Liver (tissue), 9 donors: ENCODE results near the gene C1orf21. TPM values are rescaled to one million over a fixed set of nuclear protein-coding genes. Genes with fewer than 3 reads are reported as not detected.
A peak's percentile ranks its signal among the peaks of the same experiment; 100 is the strongest.

ENCODE experiments used
- DNase-seq: peaks from one replicate; pipeline ENCODE4 v3.0.0-alpha.2; 2017; ENCODE audit warnings: low spot score
- H3K27ac ChIP-seq, 2 donors: one replicate each; pipeline ENCODE4 v1.7.0; 2013; ENCODE audit warnings: inconsistent platforms in 2 of 2, low read length in 2 of 2, control low read depth in 1 of 2, low read depth in 1 of 2, mild to moderate bottlenecking in 1 of 2
- H3K27me3 ChIP-seq, 4 donors: one replicate each; pipeline versions ENCODE4 v1.6.1 to v1.7.0; 2013; ENCODE audit warnings: low read length in 3 of 4, inconsistent platforms in 1 of 4, mild to moderate bottlenecking in 1 of 4, moderate library complexity in 1 of 4; ENCODE audit not compliant: control insufficient read depth in 4 of 4, insufficient read depth in 4 of 4
- H3K36me3 ChIP-seq, 4 donors: one replicate each; pipeline versions ENCODE4 v1.6.1 to v1.7.0; 2013; ENCODE audit warnings: low read length in 3 of 4, mild to moderate bottlenecking in 3 of 4, low read depth in 1 of 4, moderate library complexity in 1 of 4; ENCODE audit not compliant: control insufficient read depth in 4 of 4, insufficient read depth in 3 of 4
- H3K4me1 ChIP-seq, 4 donors: one replicate each; pipeline versions ENCODE4 v1.6.1 to v1.7.0; 2013; ENCODE audit warnings: low read length in 3 of 4, mild to moderate bottlenecking in 3 of 4, moderate library complexity in 1 of 4; ENCODE audit not compliant: control insufficient read depth in 4 of 4, insufficient read depth in 4 of 4
- H3K4me3 ChIP-seq, 3 donors: one replicate each; pipeline versions ENCODE4 v1.6.1 to v1.7.0; 2013; ENCODE audit warnings: low read length in 3 of 3, control low read depth in 1 of 3, low read depth in 1 of 3, mild to moderate bottlenecking in 1 of 3
- H3K9ac ChIP-seq, 2 donors: one replicate each; pipeline ENCODE4 v1.7.0; 2013; ENCODE audit warnings: low read length in 2 of 2, mild to moderate bottlenecking in 2 of 2, moderate library complexity in 2 of 2, control low read depth in 1 of 2, low read depth in 1 of 2
- H3K9me3 ChIP-seq, 4 donors: one replicate each; pipeline versions ENCODE4 v1.6.1 to v1.7.0; 2013; ENCODE audit warnings: low read length in 3 of 4; ENCODE audit not compliant: control insufficient read depth in 4 of 4
- CTCF ChIP-seq: fragments of 150-350 bp; IDR thresholded peaks from 2 replicates; pipeline ENCODE4 v1.5.1; 2017; ENCODE audit warnings: improper control_type of control experiment, low read depth, low read length; ENCODE audit not compliant: missing input control
- EGR1 ChIP-seq, 2 donors: IDR thresholded peaks; 2 replicates each; pipeline ENCODE4 v1.6.1; 2016 to 2018; ENCODE audit warnings: antibody characterized with exemption in 2 of 2, low read depth in 2 of 2
- FOXA1 ChIP-seq: IDR thresholded peaks from 2 replicates; pipeline ENCODE4 v1.6.1; 2016; ENCODE audit warnings: antibody characterized with exemption
- FOXA2 ChIP-seq: IDR thresholded peaks from 2 replicates; pipeline ENCODE4 v1.6.1; 2016; ENCODE audit warnings: antibody characterized with exemption
- GABPA ChIP-seq, 2 donors: IDR thresholded peaks in 1 of 2; conservative IDR thresholded peaks in 1 of 2; 2 replicates each; pipeline ENCODE4 v1.6.1; 2016; ENCODE audit warnings: antibody characterized with exemption in 2 of 2, mild to moderate bottlenecking in 1 of 2, moderate library complexity in 1 of 2
- HNF4G ChIP-seq: IDR thresholded peaks from 2 replicates; pipeline ENCODE4 v1.6.1; 2016; ENCODE audit warnings: antibody characterized with exemption
- NR2F2 ChIP-seq: IDR thresholded peaks from 2 replicates; pipeline ENCODE4 v1.6.1; 2016; ENCODE audit warnings: antibody characterized with exemption
- RAD21 ChIP-seq, 2 donors: IDR thresholded peaks; 2 replicates each; pipeline ENCODE4 v1.6.1; 2016; ENCODE audit warnings: antibody characterized with exemption in 2 of 2, mild to moderate bottlenecking in 2 of 2
- REST ChIP-seq: IDR thresholded peaks from 2 replicates; pipeline ENCODE4 v1.6.1; 2016; ENCODE audit warnings: antibody characterized with exemption, mild to moderate bottlenecking
- SP1 ChIP-seq: IDR thresholded peaks from 2 replicates; pipeline ENCODE4 v1.6.1; 2018; ENCODE audit warnings: antibody characterized with exemption, mild to moderate bottlenecking
- ZBTB33 ChIP-seq: IDR thresholded peaks from 2 replicates; pipeline ENCODE4 v1.6.1; 2016; ENCODE audit warnings: antibody characterized with exemption
- WGBS: extraction: QIAGEN DNeasy Blood & Tissue Kit; methylation state at CpG from one replicate; pipeline ENCODE4 v1.1.7; 2013; 5-methylcytosine and 5-hydroxymethylcytosine counted together
- polyA plus RNA-seq, 2 donors: library from polyadenylated mRNA; stranded (reverse) in 1 of 2; unstranded in 1 of 2; fragments of 200-250 nt in 1 of 2; fragments of >200 nt in 1 of 2; fragmentation: Nextera tagmentation in 1 of 2; extraction: Ambion mirVana in 1 of 2; gene quantifications; one replicate each; pipeline versions ENCODE4 v1.2.1 to v1.2.3, GENCODE V29; 2013 to 2015
- total RNA-seq, 2 donors: library from RNA; depleted of rRNA; stranded (reverse); fragments of >200 nt; gene quantifications; one replicate each; pipeline ENCODE4 v1.2.3, GENCODE V29; 2014
- donor health status: healthy.
- donor health status: healthy.
- donor health status: healthy.
- donor health status: healthy.
- donor health status: healthy.

Gene C1orf21
- total and polyA plus RNA-seq, 4 donors = 2.3 to 21.3 (median 13.4) TPM

GRCh38 chr1:184457500-184457899 lies 70.7 kb downstream of the C1orf21 start:
- no peak for DNase-seq
- H3K27ac ChIP-seq = no peak overlapping the region
- H3K4me3 ChIP-seq = no peak overlapping the region
- no peaks in the 10 kb centered on the region for H3K9me3 ChIP-seq
- H3K36me3 ChIP-seq = no peaks in the 10 kb centered on the region
- TF ChIP-seq GABPA (IDR thresholded peaks at IDR 0.05 in 1 of 2, conservative IDR thresholded peaks at IDR 0.05 in 1 of 2) (no peak), FOXA2 (no peak), EGR1 (IDR thresholded peaks at IDR 0.05; ENCODE audit: low read depth in 2 of 2) (no peak), FOXA1 (no peak), HNF4G (no peak), REST (no peak), NR2F2 (no peak)
- no peaks in the 10 kb centered on the region for H3K27me3 ChIP-seq
- no peak overlapping the region for H3K9ac ChIP-seq
- WGBS = 88% methylated on average over 3 of the region's 3 CpGs
- no peaks in the 10 kb centered on the region for H3K4me1 ChIP-seq

DNA sequence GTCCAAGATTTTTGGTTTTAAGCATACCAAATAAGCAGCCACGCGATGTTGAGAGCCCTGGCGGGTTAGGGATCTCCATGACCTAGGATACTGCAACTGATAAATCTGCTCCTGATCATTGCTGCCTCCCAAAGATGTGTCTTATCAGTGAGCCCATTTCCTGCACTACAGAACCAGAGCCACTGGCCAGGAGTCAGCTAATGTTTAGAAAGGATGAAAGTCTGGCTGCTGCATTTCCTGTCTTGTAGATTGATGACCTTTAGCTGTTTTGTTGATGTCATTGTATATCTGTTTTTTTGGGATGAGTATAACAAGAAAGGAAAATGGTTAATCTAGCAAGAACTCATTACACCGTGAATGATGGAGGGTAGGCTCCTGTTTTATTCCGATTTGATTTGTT lies 74.5 kb downstream of the C1orf21 start:
- H3K27ac ChIP-seq = no peak overlapping the region
- no peak for DNase-seq
- H3K4me1 ChIP-seq = no peaks in the 10 kb centered on the region
- WGBS = 82% methylated on average over 5 of the region's 5 CpGs
- no peak overlapping the region for H3K9ac ChIP-seq
- no peaks in the 10 kb centered on the region for H3K27me3 ChIP-seq
- H3K9me3 ChIP-seq = no peaks in the 10 kb centered on the region
- H3K4me3 ChIP-seq = no peak overlapping the region
- no peaks in the 10 kb centered on the region for H3K36me3 ChIP-seq
- TF ChIP-seq CTCF (no peak), RAD21 (IDR thresholded peaks at IDR 0.05) (peak in 1 of 2 donors; percentile 20), NR2F2 (peak; percentile 87)

- no peaks in the 10 kb centered on the region for H3K36me3 ChIP-seq
- TF ChIP-seq SP1 (no peak), ZBTB33 (no peak), GABPA (IDR thresholded peaks at IDR 0.05 in 1 of 2, conservative IDR thresholded peaks at IDR 0.05 in 1 of 2) (no peak)
- no peak overlapping the region for H3K27ac ChIP-seq
- no peak for DNase-seq
- WGBS = 82% methylated on average over 3 of the region's 3 CpGs
- H3K27me3 ChIP-seq = no peaks in the 10 kb centered on the region
- no peaks in the 10 kb centered on the region for H3K9me3 ChIP-seq
- no peak overlapping the region for H3K9ac ChIP-seq
- no peaks in the 10 kb centered on the region for H3K4me1 ChIP-seq
- no peak overlapping the region for H3K4me3 ChIP-seq
Measured at GRCh38 chr1:184462155-184462554, 75.3 kb downstream of the C1orf21 start.
